Body of pancreas (tissue), 4 donors: ENCODE results near the gene BMP8B. TPM values are rescaled to one million over a fixed set of nuclear protein-coding genes. Genes with fewer than 3 reads are reported as not detected.
"Not testable (repeated sequence)": the region's sequence is repeated elsewhere in the genome, so short reads cannot be mapped to it uniquely, and the experiment has no call there.

Experiments
- ATAC-seq: fragments of 150-250 bp; one replicate; pipeline ENCODE4 v1.9.1; 2016
- DNase-seq, 4 donors: peaks; one replicate each; pipeline ENCODE4 v3.0.0-alpha.2; 2019
- H3K27ac ChIP-seq, 4 donors: fragments of 200-600 bp; sonication (generic); 1 replicate in 3 of 4; 2 replicates in 1 of 4; pipeline versions ENCODE4 v1.5.1 to v1.6.1; 2016 to 2019; ENCODE audit warnings: mild to moderate bottlenecking in 1 of 4, mixed read lengths in 1 of 4, moderate library complexity in 1 of 4
- H3K27me3 ChIP-seq, 2 donors: fragments of 200-600 bp; sonication (generic); one replicate each; pipeline ENCODE4 v1.6.0; 2016; ENCODE audit warnings: mild to moderate bottlenecking in 1 of 2
- H3K36me3 ChIP-seq, 2 donors: fragments of 200-600 bp; sonication (generic); replicated peaks in 1 of 2; 2 replicates each; pipeline ENCODE4 v1.5.1; 2016; ENCODE audit warnings: low read depth in 2 of 2; ENCODE audit not compliant: insufficient read depth in 1 of 2
- H3K4me1 ChIP-seq: fragments of 200-600 bp; sonication (generic); one replicate; pipeline ENCODE4 v1.6.0; 2016
- H3K4me3 ChIP-seq, 2 donors: fragments of 200-600 bp; sonication (generic); 1 replicate in 1 of 2; 2 replicates in 1 of 2; pipeline ENCODE4 v1.5.1; 2016 to 2019
- H3K9me3 ChIP-seq, 3 donors: fragments of 200-600 bp; sonication (generic); 1 replicate in 2 of 3; 2 replicates in 1 of 3; pipeline ENCODE4 v1.5.1; 2016
- CTCF ChIP-seq, 7 experiments: fragments of 450-650 bp in 4 of 7; fragments of 200-600 bp in 3 of 7; sonication (generic) in 3 of 7; IDR thresholded peaks; one replicate each; pipeline ENCODE4 v1.5.1; 2016 to 2019; ENCODE audit warnings: antibody characterized with exemption in 7 of 7
- POLR2A ChIP-seq, 3 donors: fragments of 450-650 bp; IDR thresholded peaks; one replicate each; pipeline ENCODE4 v1.6.1; 2016; ENCODE audit warnings: antibody characterized with exemption in 3 of 3, mild to moderate bottlenecking in 2 of 3
- WGBS, 2 donors: methylation state at CpG; one replicate each; pipeline ENCODE4 v1.1.5; 2017; 5-methylcytosine and 5-hydroxymethylcytosine counted together
- intact Hi-C: fragments of 100-400 bp; cut with DNase I; formaldehyde crosslinking; loops from one replicate; pipeline ENCODE4 v1.15.1; 2023
- total RNA-seq, 2 donors: library from RNA; depleted of rRNA; stranded (reverse); fragments of >200 nt; gene quantifications; one replicate each; pipeline ENCODE4 v1.1.0, GENCODE V29; 2016

Gene BMP8B
- total RNA-seq, 2 donors from 2014 or later, result 2.3 to 5.4 TPM

GRCh38 chr1:39787468-39787867 is 1.2 kb downstream of the BMP8B start:
- Histone ChIP-seq H3K9me3 (no peaks in the 10 kb centered on the region), H3K4me3 (no peak overlapping the region), H3K4me1 (peaks cover 27% of the 10 kb centered on the region), H3K36me3 (no peaks in the 10 kb centered on the region), H3K27me3 (no peaks in the 10 kb centered on the region), H3K27ac (no peak overlapping the region)
- 45 to 65% methylated on average over 5 to 11 of the region's 11 CpGs for WGBS, 2 donors
- DNase-seq, result no peak
- no peak for ATAC-seq
- intact Hi-C loops, result no loop called here
- TF ChIP-seq CTCF (IDR thresholded peaks at IDR 0.05), result no peak
- TF ChIP-seq POLR2A (IDR thresholded peaks at IDR 0.05), result no peak

- H3K4me1 ChIP-seq, result peaks cover 27% of the 10 kb centered on the region
- WGBS, 2 donors, result 88 to 94% methylated on average over 5 of the region's 5 CpGs
- H3K27ac ChIP-seq, intact Hi-C loops, H3K4me3 ChIP-seq, ATAC-seq, DNase-seq, H3K27me3 ChIP-seq, H3K36me3 ChIP-seq, H3K9me3 ChIP-seq: not testable (repeated sequence)
Measured at GRCh38 chr1:39787108-39787375, 1.6 kb downstream of the BMP8B start.

- ATAC-seq, DNase-seq, H3K4me3 ChIP-seq, H3K27ac ChIP-seq, H3K9me3 ChIP-seq, H3K27me3 ChIP-seq, intact Hi-C loops, H3K36me3 ChIP-seq: not testable (repeated sequence)
- peaks cover 27% of the 10 kb centered on the region for H3K4me1 ChIP-seq
- 83 to 100% methylated on average over 2 to 10 of the region's 12 CpGs for WGBS, 2 donors
Measured at GRCh38 chr1:39786303-39787107, 2.2 kb downstream of the BMP8B start.

GRCh38 chr1:39782685-39783084 is 6.0 kb downstream of the BMP8B start:
- ATAC-seq, H3K36me3 ChIP-seq, H3K4me3 ChIP-seq, DNase-seq, intact Hi-C loops, H3K9me3 ChIP-seq, H3K27ac ChIP-seq, H3K27me3 ChIP-seq: not testable (repeated sequence)
- H3K4me1 ChIP-seq, result peaks cover 15% of the 10 kb centered on the region
- 91 to 93% methylated on average over 10 of the region's 10 CpGs for WGBS, 2 donors

GRCh38 chr1:39782103-39782502 is 6.6 kb downstream of the BMP8B start:
- 90 to 94% methylated on average over 6 of the region's 6 CpGs for WGBS, 2 donors
- ATAC-seq, result no peak
- intact Hi-C loops, result no loop called here
- no peak overlapping the region for H3K27ac ChIP-seq
- H3K36me3 ChIP-seq, result no peaks in the 10 kb centered on the region
- H3K4me1 ChIP-seq, result peaks cover 9% of the 10 kb centered on the region
- TF ChIP-seq CTCF (IDR thresholded peaks at IDR 0.05) (no peak), POLR2A (IDR thresholded peaks at IDR 0.05) (no peak)
- H3K4me3 ChIP-seq, result no peak overlapping the region
- H3K9me3 ChIP-seq, result no peaks in the 10 kb centered on the region
- DNase-seq, result no peak
- no peaks in the 10 kb centered on the region for H3K27me3 ChIP-seq

GRCh38 chr1:39781349-39781715 is 7.3 kb downstream of the BMP8B start:
- no peaks in the 10 kb centered on the region for H3K9me3 ChIP-seq
- no peak for TF ChIP-seq CTCF (IDR thresholded peaks at IDR 0.05)
- no peak for TF ChIP-seq POLR2A (IDR thresholded peaks at IDR 0.05)
- 81 to 86% methylated on average over 2 of the region's 2 CpGs for WGBS, 2 donors
- intact Hi-C loops, result no loop called here
- peaks cover 5% of the 10 kb centered on the region for H3K4me1 ChIP-seq
- no peak overlapping the region for H3K27ac ChIP-seq
- H3K4me3 ChIP-seq, result no peak overlapping the region
- ATAC-seq (no peak), DNase-seq (no peak)
- no peaks in the 10 kb centered on the region for H3K36me3 ChIP-seq
- no peaks in the 10 kb centered on the region for H3K27me3 ChIP-seq
